K562 (cell line): Measurements from ENCODE around the gene MRPL16. TPM values are rescaled to one million over a fixed set of nuclear protein-coding genes. Genes with fewer than 3 reads are reported as not detected.

ENCODE experiments used
- ATAC-seq: fragments of 200-7000 bp; cut with Tn5 transposase; 3 replicates; pipeline ENCODE4 v1.9.1; 2020; ENCODE audit warnings: moderate library complexity
- BruUV-seq: library from RNA; stranded (reverse); fragments of 400-500 nt; replicated peaks from 2 replicates; lab custom pipeline; 2021; lab: Mats Ljungman, UMichigan
- CTCF ChIA-PET: fragments of 300-600 bp; formaldehyde crosslinking; extraction: SDS; loops from one replicate; lab custom pipeline; 2021; ENCODE audit warnings: low intra/inter-chr PET ratio; lab: Yijun Ruan, JAX
- POLR2A ChIA-PET: fragments of 300-600, 350-650 bp; sonication (Branson Sonifier 250); formaldehyde crosslinking; extraction: SDS; loops from one replicate; lab custom pipeline; 2021; ENCODE audit warnings: antibody characterized with exemption, inconsistent platforms; lab: Yijun Ruan, JAX
- DNase-seq, 4 experiments: peaks; one replicate each; pipeline versions ENCODE4 v3.0.0 to v3.0.0-alpha.2; 2011 to 2018; ENCODE audit warnings: low spot score in 3 of 4, mixed read lengths in 3 of 4; ENCODE audit errors: extremely low read depth in 1 of 4
- FAIRE-seq: peaks from 2 replicates; lab custom pipeline; 2011; peaks lifted over from hg19 to GRCh38; lab: Jason Lieb, UNC
- H2AFZ ChIP-seq: 2 replicates; pipeline ENCODE4 v1.6.0; 2011; ENCODE audit warnings: low read depth, low read length, control low read depth, inconsistent platforms
- H3K27ac ChIP-seq: fragments of 200-600 bp; 3 replicates; pipeline ENCODE4 v1.8.0; 2011; ENCODE audit warnings: low read depth, mild to moderate bottlenecking, control low read depth, inconsistent platforms, low read length, moderate library complexity, mixed read lengths; ENCODE audit errors: extremely low read depth
- H3K27me3 ChIP-seq, 2 experiments: fragments of 300-600 bp in 1 of 2; 2 replicates in 1 of 2; 3 replicates in 1 of 2; pipeline versions ENCODE4 v1.6.0 to v1.8.0; 2011; ENCODE audit warnings: inconsistent platforms in 2 of 2, low read length in 2 of 2, mild to moderate bottlenecking in 1 of 2, mixed read lengths in 1 of 2, moderate library complexity in 1 of 2; ENCODE audit not compliant: control insufficient read depth in 2 of 2, insufficient read depth in 2 of 2
- H3K36me3 ChIP-seq: fragments of 300-600 bp; 3 replicates; pipeline ENCODE4 v1.8.0; 2011; ENCODE audit warnings: mild to moderate bottlenecking, low read length, inconsistent platforms; ENCODE audit not compliant: control insufficient read depth, insufficient read depth
- H3K4me1 ChIP-seq, 2 experiments: fragments of 200-600 bp in 1 of 2; replicated peaks in 1 of 2; 2 replicates in 1 of 2; 3 replicates in 1 of 2; pipeline versions ENCODE4 v1.5.1 to v1.8.0; 2011; ENCODE audit warnings: inconsistent platforms in 2 of 2, low read length in 2 of 2, mild to moderate bottlenecking in 1 of 2, mixed read lengths in 1 of 2, moderate library complexity in 1 of 2; ENCODE audit not compliant: control insufficient read depth in 2 of 2, insufficient read depth in 2 of 2
- H3K4me2 ChIP-seq: 2 replicates; pipeline ENCODE4 v1.6.1; 2011; ENCODE audit warnings: low read length, control low read depth, inconsistent platforms, mixed read lengths; ENCODE audit not compliant: insufficient read depth
- H3K4me3 ChIP-seq: fragments of 200-600 bp; sonication (generic), shearing (Covaris generic); 2 replicates; pipeline ENCODE4 v1.5.1; 2016; ENCODE audit warnings: control low read depth, inconsistent platforms
- H3K79me2 ChIP-seq: fragments of 200-600 bp; 3 replicates; pipeline ENCODE4 v1.8.0; 2011; ENCODE audit warnings: low read length, inconsistent platforms; ENCODE audit not compliant: control insufficient read depth, insufficient read depth
- H3K9ac ChIP-seq, 2 experiments: 2 replicates each; pipeline versions ENCODE4 v1.6.0 to v1.6.1; 2011; ENCODE audit warnings: low read depth in 2 of 2, low read length in 2 of 2, control low read depth in 1 of 2, inconsistent platforms in 1 of 2, mild to moderate bottlenecking in 1 of 2, mixed read lengths in 1 of 2; ENCODE audit not compliant: insufficient read depth in 1 of 2
- H3K9me1 ChIP-seq: one replicate; pipeline ENCODE4 v1.6.0; 2011; ENCODE audit warnings: inconsistent platforms, mild to moderate bottlenecking, low read length, moderate library complexity; ENCODE audit not compliant: control insufficient read depth, insufficient read depth
- H3K9me3 ChIP-seq: replicated peaks from 2 replicates; pipeline ENCODE4 v1.5.1; 2011; ENCODE audit warnings: low read depth, low read length, inconsistent platforms; ENCODE audit not compliant: control insufficient read depth, insufficient read depth
- H4K20me1 ChIP-seq: replicated peaks from 2 replicates; pipeline ENCODE4 v1.6.1; 2011; ENCODE audit warnings: low read length, inconsistent platforms, mixed read lengths; ENCODE audit not compliant: control insufficient read depth, insufficient read depth
- DACH1 ChIP-seq: fragments of 450-650 bp; IDR thresholded peaks from 2 replicates; pipeline ENCODE4 v1.6.1; 2018; ENCODE audit not compliant: partially characterized antibody
- EWSR1 ChIP-seq: fragments of 450-650 bp; IDR thresholded peaks from 2 replicates; pipeline ENCODE4 v1.6.1; 2018; ENCODE audit warnings: borderline replicate concordance, mild to moderate bottlenecking, low read depth, moderate library complexity; ENCODE audit not compliant: partially characterized antibody
- HDAC2 ChIP-seq: fragments of 450-650 bp; IDR thresholded peaks from 2 replicates; pipeline ENCODE4 v1.6.1; 2016; ENCODE audit warnings: mild to moderate bottlenecking
- HNRNPK ChIP-seq: fragments of 200-400 bp; formaldehyde crosslinking; IDR thresholded peaks from one replicate; pipeline ENCODE4 v1.6.1; 2018; ENCODE audit warnings: mild to moderate bottlenecking, low read depth, low read length; ENCODE audit not compliant: poor library complexity, severe bottlenecking
- HOXB6 ChIP-seq: fragments of 250-450 bp; sonication (Bioruptor Pico); IDR thresholded peaks from 2 replicates; pipeline ENCODE4 v1.5.1; 2022; ENCODE audit warnings: mild to moderate bottlenecking, borderline replicate concordance
- HSF4 ChIP-seq: fragments of 250-450 bp; sonication (Bioruptor Pico); IDR thresholded peaks from 2 replicates; pipeline ENCODE4 v2.1.2; 2022; ENCODE audit warnings: mild to moderate bottlenecking, moderate library complexity, borderline replicate concordance
- JUN ChIP-seq, 2 experiments: sonication (generic) in 1 of 2; formaldehyde crosslinking in 1 of 2; IDR thresholded peaks; 2 replicates each; pipeline versions ENCODE4 v1.6.1 to v1.8.0; 2012 to 2022; ENCODE audit warnings: borderline replicate concordance in 2 of 2, mild to moderate bottlenecking in 2 of 2, improper control_type of control experiment in 1 of 2, low read depth in 1 of 2, low read length in 1 of 2, missing genetic modification reagents in 1 of 2
- KDM1A ChIP-seq, 2 experiments: fragments of 450-650 bp; IDR thresholded peaks; 2 replicates each; pipeline ENCODE4 v1.6.1; 2016; ENCODE audit warnings: mild to moderate bottlenecking in 2 of 2
- NR1H2 ChIP-seq: sonication (generic); formaldehyde crosslinking; IDR thresholded peaks from 2 replicates; pipeline ENCODE4 v1.4.0; 2020; ENCODE audit warnings: mild to moderate bottlenecking, missing genetic modification reagents
- PRMT5 ChIP-seq: sonication (generic); formaldehyde crosslinking; IDR thresholded peaks from 2 replicates; pipeline ENCODE4 v1.5.0; 2020; ENCODE audit warnings: missing genetic modification reagents
- SRSF3 ChIP-seq: fragments of 200-400 bp; formaldehyde crosslinking; IDR thresholded peaks from 2 replicates; pipeline ENCODE4 v1.6.1; 2016; ENCODE audit warnings: mild to moderate bottlenecking, low read length, moderate library complexity; ENCODE audit not compliant: insufficient read depth
- TSC22D4 ChIP-seq: fragments of 450-650 bp; IDR thresholded peaks from 2 replicates; pipeline ENCODE4 v1.6.1; 2016; ENCODE audit warnings: missing genetic modification characterization, missing biosample characterization, control low read depth
- ZNF695 ChIP-seq: fragments of 450-650 bp; formaldehyde crosslinking; IDR thresholded peaks from 2 replicates; pipeline ENCODE4 v1.4.0; 2020; ENCODE audit warnings: mild to moderate bottlenecking, moderate library complexity
- WGBS: fragments of 100-300 bp; shearing (Covaris generic); methylation state at CpG from one replicate; pipeline ENCODE4 v1.1.6; 2016; ENCODE audit warnings: low coverage, mixed read lengths; ENCODE audit not compliant: insufficient coverage; ENCODE audit errors: missing lambda C conversion rate; 5-methylcytosine and 5-hydroxymethylcytosine counted together
- in situ Hi-C: fragments of 300-500 bp; cut with MboI; formaldehyde crosslinking; loops from 4 replicates; pipeline ENCODE4 v1.15.0; 2018; ENCODE audit warnings: inconsistent platforms, mixed read lengths
- intact Hi-C: fragments of 100-400 bp; cut with micrococcal nuclease; formaldehyde crosslinking; loops from 2 replicates; pipeline ENCODE4 v1.14.2; 2022
- polyA plus RNA-seq, 8 experiments: library from polyadenylated mRNA; depleted of rRNA in 4 of 8; stranded (reverse) in 5 of 8; unstranded in 3 of 8; fragments of >200 nt; fragmentation: Nextera tagmentation in 2 of 8; fragmentation: Illumina TruSeq in 1 of 8; extraction: Ambion mirVana in 2 of 8; extraction: Trizol in 1 of 8; gene quantifications; 2 replicates each; pipeline versions ENCODE4 v1.2.1 to v1.2.3, GENCODE V29; 2011 to 2014; ENCODE audit warnings: inconsistent platforms in 1 of 8, missing spikeins in 1 of 8
- total RNA-seq, 7 experiments: library from RNA; depleted of rRNA in 6 of 7; stranded (reverse); fragments of >200 nt in 6 of 7; fragmentation: Illumina TruSeq in 2 of 7; extraction: Trizol in 2 of 7; gene quantifications; 2 replicates each; pipeline versions ENCODE4 v1.2.1 to v1.2.3, GENCODE V29; 2011 to 2021; ENCODE audit warnings: low replicate concordance in 1 of 7
- TF ChIP-seq, protein P1 (sequence below): sonication (generic); formaldehyde crosslinking; IDR thresholded peaks from 2 replicates; pipeline ENCODE4 v1.8.0; 2023; ENCODE audit warnings: missing genetic modification reagents, mild to moderate bottlenecking, borderline replicate concordance
- TF ChIP-seq, protein P2 (sequence below): sonication (generic); formaldehyde crosslinking; IDR thresholded peaks from 2 replicates; pipeline ENCODE4 v1.8.0; 2022; ENCODE audit warnings: mild to moderate bottlenecking, low read depth, missing genetic modification reagents

MRPL16 gene
- total and polyA plus RNA-seq, 9 of the 15 experiments (the other 6 are each of a cell fraction or from before 2014, with no cell fraction given), result 63.3 to 209 (median 157) TPM

DNA sequence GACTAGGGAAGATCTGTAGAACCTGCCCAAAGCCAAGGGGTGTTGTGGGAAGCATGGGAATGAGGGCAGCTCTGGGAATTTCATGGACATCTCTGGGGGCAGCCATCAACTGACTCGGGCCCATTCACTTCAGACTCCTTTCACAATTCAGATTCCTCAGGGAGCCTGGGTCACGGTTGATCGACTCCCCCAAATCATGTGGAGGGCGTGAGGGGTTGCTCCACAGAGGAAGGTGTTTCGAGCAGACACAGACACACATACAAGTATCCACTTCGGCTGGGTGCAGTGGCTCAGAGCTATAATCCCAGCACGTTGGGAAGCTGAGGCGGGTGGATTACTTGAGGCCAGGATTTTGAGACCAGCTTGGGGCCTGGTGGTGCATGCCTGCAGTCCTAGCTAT lies 39.7 kb downstream of the MRPL16 start:
- Histone ChIP-seq H3K4me2 (no peak overlapping the region), H3K9me1 (peaks cover 2% of the 10 kb centered on the region), H4K20me1 (peaks cover 22% of the 10 kb centered on the region), H3K27me3 (no peaks in the 10 kb centered on the region), H3K36me3 (peaks cover 38% of the 10 kb centered on the region; the same call in 2 of the 3 replicates), H3K4me3 (no peak overlapping the region), H3K9me3 (no peaks in the 10 kb centered on the region), H3K9ac (no peak overlapping the region), H3K4me1 (peaks cover 23 to 47% of the 10 kb centered on the region in 2 experiments), H3K27ac (no peak overlapping the region), H2AFZ (no peak overlapping the region), H3K79me2 (peaks cover 57% of the 10 kb centered on the region)
- POLR2A ChIA-PET, result interaction anchor here (0.6 to 2.0 kb wide), 5 partner anchors 11 to 299 kb away, joined by 3 to 23 read pairs (median 3); partner anchors contain the start of gene STX3
- ATAC-seq (no peak), DNase-seq (no peak), FAIRE-seq (no peak)
- intact Hi-C loops (no loop called here), in situ Hi-C loops (no loop called here)
- WGBS, result 82% methylated on average over 8 of the region's 8 CpGs
- CTCF ChIA-PET, result no interaction called here
- no TSS peak for BruUV-seq
- TF ChIP-seq SRSF3, result no peak
- TF ChIP-seq ZNF695 (CRISPR knock-in tag), result no peak
- TF ChIP-seq PRMT5 (CRISPR knock-in tag), result no peak
- TF ChIP-seq DACH1, result no peak
- no peak for TF ChIP-seq EWSR1
- TF ChIP-seq HSF4 (CRISPR knock-in tag), result no peak
- TF ChIP-seq HOXB6 (CRISPR knock-in tag), result no peak
- TF ChIP-seq KDM1A (IDR thresholded peaks at IDR 0.05), result no peak
- TF ChIP-seq HNRNPK, result no peak
- TF ChIP-seq NR1H2 (CRISPR knock-in tag), result no peak
- TF ChIP-seq, protein P1, sequence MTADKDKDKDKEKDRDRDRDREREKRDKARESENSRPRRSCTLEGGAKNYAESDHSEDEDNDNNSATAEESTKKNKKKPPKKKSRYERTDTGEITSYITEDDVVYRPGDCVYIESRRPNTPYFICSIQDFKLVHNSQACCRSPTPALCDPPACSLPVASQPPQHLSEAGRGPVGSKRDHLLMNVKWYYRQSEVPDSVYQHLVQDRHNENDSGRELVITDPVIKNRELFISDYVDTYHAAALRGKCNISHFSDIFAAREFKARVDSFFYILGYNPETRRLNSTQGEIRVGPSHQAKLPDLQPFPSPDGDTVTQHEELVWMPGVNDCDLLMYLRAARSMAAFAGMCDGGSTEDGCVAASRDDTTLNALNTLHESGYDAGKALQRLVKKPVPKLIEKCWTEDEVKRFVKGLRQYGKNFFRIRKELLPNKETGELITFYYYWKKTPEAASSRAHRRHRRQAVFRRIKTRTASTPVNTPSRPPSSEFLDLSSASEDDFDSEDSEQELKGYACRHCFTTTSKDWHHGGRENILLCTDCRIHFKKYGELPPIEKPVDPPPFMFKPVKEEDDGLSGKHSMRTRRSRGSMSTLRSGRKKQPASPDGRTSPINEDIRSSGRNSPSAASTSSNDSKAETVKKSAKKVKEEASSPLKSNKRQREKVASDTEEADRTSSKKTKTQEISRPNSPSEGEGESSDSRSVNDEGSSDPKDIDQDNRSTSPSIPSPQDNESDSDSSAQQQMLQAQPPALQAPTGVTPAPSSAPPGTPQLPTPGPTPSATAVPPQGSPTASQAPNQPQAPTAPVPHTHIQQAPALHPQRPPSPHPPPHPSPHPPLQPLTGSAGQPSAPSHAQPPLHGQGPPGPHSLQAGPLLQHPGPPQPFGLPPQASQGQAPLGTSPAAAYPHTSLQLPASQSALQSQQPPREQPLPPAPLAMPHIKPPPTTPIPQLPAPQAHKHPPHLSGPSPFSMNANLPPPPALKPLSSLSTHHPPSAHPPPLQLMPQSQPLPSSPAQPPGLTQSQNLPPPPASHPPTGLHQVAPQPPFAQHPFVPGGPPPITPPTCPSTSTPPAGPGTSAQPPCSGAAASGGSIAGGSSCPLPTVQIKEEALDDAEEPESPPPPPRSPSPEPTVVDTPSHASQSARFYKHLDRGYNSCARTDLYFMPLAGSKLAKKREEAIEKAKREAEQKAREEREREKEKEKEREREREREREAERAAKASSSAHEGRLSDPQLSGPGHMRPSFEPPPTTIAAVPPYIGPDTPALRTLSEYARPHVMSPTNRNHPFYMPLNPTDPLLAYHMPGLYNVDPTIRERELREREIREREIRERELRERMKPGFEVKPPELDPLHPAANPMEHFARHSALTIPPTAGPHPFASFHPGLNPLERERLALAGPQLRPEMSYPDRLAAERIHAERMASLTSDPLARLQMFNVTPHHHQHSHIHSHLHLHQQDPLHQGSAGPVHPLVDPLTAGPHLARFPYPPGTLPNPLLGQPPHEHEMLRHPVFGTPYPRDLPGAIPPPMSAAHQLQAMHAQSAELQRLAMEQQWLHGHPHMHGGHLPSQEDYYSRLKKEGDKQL (CRISPR knock-in tag), result no peak
- no peak for TF ChIP-seq JUN (IDR thresholded peaks at IDR 0.05; ENCODE audit: borderline replicate concordance, low read depth, low read length)
- TF ChIP-seq JUN (CRISPR knock-in tag; IDR thresholded peaks at IDR 0.05; ENCODE audit: borderline replicate concordance), result no peak
- no peak for TF ChIP-seq TSC22D4
- TF ChIP-seq HDAC2, result no peak
- TF ChIP-seq, protein P2, sequence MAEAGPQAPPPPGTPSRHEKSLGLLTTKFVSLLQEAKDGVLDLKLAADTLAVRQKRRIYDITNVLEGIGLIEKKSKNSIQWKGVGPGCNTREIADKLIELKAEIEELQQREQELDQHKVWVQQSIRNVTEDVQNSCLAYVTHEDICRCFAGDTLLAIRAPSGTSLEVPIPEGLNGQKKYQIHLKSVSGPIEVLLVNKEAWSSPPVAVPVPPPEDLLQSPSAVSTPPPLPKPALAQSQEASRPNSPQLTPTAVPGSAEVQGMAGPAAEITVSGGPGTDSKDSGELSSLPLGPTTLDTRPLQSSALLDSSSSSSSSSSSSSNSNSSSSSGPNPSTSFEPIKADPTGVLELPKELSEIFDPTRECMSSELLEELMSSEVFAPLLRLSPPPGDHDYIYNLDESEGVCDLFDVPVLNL (CRISPR knock-in tag), result no peak
